ENCODE results near the gene AUTS2.

Gene AUTS2

DNA sequence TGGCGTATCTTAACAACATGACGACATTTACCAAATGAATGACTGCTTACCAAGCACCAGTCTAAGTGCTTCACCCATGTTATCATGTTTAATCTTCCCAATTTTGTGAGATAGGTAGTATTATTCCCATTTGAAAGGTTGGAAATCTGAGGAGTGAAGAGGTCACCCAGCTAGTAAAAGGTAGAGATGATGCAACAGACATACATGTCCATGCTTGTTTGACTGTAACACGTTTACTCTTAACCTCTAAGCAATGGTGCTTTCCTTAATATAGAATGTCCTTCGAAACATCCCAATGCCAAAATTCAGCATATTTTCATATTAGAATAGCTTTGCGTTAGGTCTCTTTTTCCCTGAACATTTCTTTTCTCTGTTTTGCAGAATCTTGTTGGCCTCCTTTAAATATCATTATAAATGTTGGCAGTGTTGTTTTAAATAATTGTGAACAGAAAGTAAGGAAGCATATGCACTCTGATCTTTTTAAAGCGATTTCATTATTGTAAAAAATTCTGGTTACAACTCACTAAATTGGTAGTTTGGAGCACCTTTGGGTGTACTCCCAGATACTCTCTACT lies 722.8 kb downstream of the AUTS2 start:
- no peaks in the 10 kb centered on the region for H3K36me3 ChIP-seq
- H3K9me3 ChIP-seq, result no peaks in the 10 kb centered on the region
- no peaks in the 10 kb centered on the region for H3K27me3 ChIP-seq
- no peak overlapping the region for H3K27ac ChIP-seq
- TF ChIP-seq, protein P1, sequence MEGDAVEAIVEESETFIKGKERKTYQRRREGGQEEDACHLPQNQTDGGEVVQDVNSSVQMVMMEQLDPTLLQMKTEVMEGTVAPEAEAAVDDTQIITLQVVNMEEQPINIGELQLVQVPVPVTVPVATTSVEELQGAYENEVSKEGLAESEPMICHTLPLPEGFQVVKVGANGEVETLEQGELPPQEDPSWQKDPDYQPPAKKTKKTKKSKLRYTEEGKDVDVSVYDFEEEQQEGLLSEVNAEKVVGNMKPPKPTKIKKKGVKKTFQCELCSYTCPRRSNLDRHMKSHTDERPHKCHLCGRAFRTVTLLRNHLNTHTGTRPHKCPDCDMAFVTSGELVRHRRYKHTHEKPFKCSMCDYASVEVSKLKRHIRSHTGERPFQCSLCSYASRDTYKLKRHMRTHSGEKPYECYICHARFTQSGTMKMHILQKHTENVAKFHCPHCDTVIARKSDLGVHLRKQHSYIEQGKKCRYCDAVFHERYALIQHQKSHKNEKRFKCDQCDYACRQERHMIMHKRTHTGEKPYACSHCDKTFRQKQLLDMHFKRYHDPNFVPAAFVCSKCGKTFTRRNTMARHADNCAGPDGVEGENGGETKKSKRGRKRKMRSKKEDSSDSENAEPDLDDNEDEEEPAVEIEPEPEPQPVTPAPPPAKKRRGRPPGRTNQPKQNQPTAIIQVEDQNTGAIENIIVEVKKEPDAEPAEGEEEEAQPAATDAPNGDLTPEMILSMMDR (IDR thresholded peaks at IDR 0.05), result no peak
- DNase-seq, result no peak
- H3K4me3 ChIP-seq, result no peak overlapping the region
- H3K4me1 ChIP-seq, result peaks cover 0 to 14% (median 8%) of the 10 kb centered on the region in 4 donors
- intact Hi-C loops (cut with DNase I; ENCODE audit: low total_unique reads), result no loop called here

DNA sequence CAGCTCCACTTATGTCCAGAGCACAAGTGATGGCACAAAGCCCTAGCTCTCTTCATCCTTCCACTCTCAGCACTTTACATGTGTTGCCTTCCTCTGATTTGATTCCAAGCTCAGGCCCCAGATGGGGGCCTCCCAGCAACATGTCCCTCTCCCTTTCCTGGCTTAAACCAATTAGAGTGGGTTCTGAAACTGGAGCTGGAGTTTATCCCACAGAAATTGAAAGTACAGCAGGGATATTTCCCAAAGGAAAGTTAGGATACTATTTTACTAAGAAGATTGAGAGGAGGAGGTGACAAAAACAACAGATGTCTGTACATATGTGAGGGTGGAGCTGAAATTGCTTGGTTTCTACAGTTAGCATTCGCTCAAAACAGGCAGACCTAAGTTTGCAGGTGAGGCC lies 724.6 kb downstream of the AUTS2 start:
- Histone ChIP-seq H3K4me1 (no peaks in the 10 kb centered on the region), H3K27ac (no peak overlapping the region), H3K9me3 (no peaks in the 10 kb centered on the region), H3K27me3 (no peaks in the 10 kb centered on the region), H3K36me3 (no peaks in the 10 kb centered on the region), H3K4me3 (no peak overlapping the region)
- no peak for DNase-seq
- intact Hi-C loops (cut with DNase I; ENCODE audit: low total_unique reads), result no loop called here
- TF ChIP-seq, protein P1 (IDR thresholded peaks at IDR 0.05), result no peak

DNA sequence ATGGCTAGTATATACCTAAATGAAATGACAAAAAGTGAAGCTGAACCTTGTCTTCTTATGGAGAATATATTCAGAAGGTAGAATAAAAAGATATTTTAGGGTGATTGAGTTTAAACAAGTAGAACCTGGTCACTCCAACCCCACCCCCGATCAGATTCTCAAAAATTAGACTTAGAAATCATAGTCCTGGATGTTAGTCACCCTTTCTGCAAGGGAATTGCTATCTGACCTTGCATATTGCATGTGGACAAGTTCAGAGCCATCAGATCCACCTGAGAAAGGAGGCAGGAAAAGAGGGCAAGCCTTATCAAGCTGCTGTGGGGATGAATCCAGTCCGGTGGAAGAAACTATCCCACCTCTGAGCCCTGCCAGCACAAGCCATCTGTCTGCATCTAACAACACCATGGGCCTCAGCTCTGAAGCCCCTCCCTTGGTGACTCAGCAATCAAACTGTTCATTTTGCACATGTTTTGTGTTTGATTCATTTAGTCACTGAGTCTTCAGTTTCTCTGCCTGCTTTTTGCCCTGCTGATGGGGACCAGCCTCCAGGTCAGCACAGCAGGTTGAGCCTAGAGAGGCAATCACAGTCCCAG lies 727.3 kb downstream of the AUTS2 start:
- no peak for DNase-seq
- H3K27ac ChIP-seq, result no peak overlapping the region
- H3K27me3 ChIP-seq, result no peaks in the 10 kb centered on the region
- intact Hi-C loops (cut with DNase I; ENCODE audit: low total_unique reads), result no loop called here
- TF ChIP-seq, protein P1 (IDR thresholded peaks at IDR 0.05), result no peak
- H3K4me1 ChIP-seq, result no peaks in the 10 kb centered on the region
- H3K36me3 ChIP-seq, result no peaks in the 10 kb centered on the region
- no peak overlapping the region for H3K4me3 ChIP-seq
- no peaks in the 10 kb centered on the region for H3K9me3 ChIP-seq

- H3K9me3 ChIP-seq, result no peaks in the 10 kb centered on the region
- H3K4me3 ChIP-seq, result no peak overlapping the region
- no peaks in the 10 kb centered on the region for H3K36me3 ChIP-seq
- H3K27ac ChIP-seq, result no peak overlapping the region
- TF ChIP-seq, protein P1 (IDR thresholded peaks at IDR 0.05), result no peak
- no peaks in the 10 kb centered on the region for H3K27me3 ChIP-seq
- H3K4me1 ChIP-seq, result no peaks in the 10 kb centered on the region
- intact Hi-C loops (cut with DNase I; ENCODE audit: low total_unique reads), result no loop called here
- DNase-seq, result no peak
Measured at GRCh38 chr7:70334295-70334694, 736.0 kb downstream of the AUTS2 start.

- intact Hi-C loops (cut with DNase I; ENCODE audit: low total_unique reads), result no loop called here
- Histone ChIP-seq H3K9me3 (no peaks in the 10 kb centered on the region), H3K27ac (no peak overlapping the region), H3K36me3 (no peaks in the 10 kb centered on the region), H3K4me1 (no peaks in the 10 kb centered on the region), H3K4me3 (no peak overlapping the region), H3K27me3 (no peaks in the 10 kb centered on the region)
- TF ChIP-seq, protein P1 (IDR thresholded peaks at IDR 0.05), result no peak
- DNase-seq, result no peak
Measured at GRCh38 chr7:70334871-70335270, 736.6 kb downstream of the AUTS2 start.
